ENCODE data around the gene SLC43A3.
"Not testable (repeated sequence)": the region's sequence is repeated elsewhere in the genome, so short reads cannot be mapped to it uniquely, and the experiment has no call there.

SLC43A3 gene

GRCh38 chr11:57405271-57405860 lies 21.6 kb downstream of the SLC43A3 start:
- Histone ChIP-seq H3K27ac (ENCODE audit: low read length) (no peak overlapping the region), H3K36me3 (ENCODE audit: control insufficient read depth in 2 of 2, insufficient read depth in 2 of 2, low read length in 2 of 2) (peaks cover 32 to 34% of the 10 kb centered on the region in 2 donors), H3K9me3 (ENCODE audit: control insufficient read depth in 2 of 2, low read length in 2 of 2) (no peaks in the 10 kb centered on the region)

DNA sequence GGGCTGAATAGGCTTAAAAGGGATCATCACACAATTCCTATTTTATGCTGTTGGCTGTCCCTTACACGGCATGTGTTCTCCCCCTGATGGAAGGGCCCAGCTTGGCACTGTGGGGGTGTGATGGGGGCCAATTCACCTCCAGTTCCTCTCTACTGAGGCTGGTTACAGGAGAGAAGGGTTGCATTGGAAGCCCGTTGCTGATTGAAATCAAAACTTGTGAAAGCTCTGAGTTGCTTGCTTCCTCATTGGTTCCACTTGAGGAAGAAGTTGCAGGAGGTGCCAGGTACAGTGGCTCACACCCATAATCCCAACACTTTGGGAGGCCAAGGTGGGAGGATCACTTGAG lies 23.1 kb downstream of the SLC43A3 start:
- Histone ChIP-seq H3K9ac (ENCODE audit: low read length in 2 of 2) (no peak overlapping the region), H3K9me3 (ENCODE audit: control insufficient read depth in 2 of 2, low read length in 2 of 2) (no peaks in the 10 kb centered on the region), H3K4me3 (ENCODE audit: low read length in 2 of 2) (no peak overlapping the region), H3K4me1 (ENCODE audit: control insufficient read depth, insufficient read depth, low read length) (no peaks in the 10 kb centered on the region), H3K27me3 (ENCODE audit: control insufficient read depth in 1 of 2, insufficient read depth in 2 of 2, low read length in 2 of 2) (peaks cover 0 to 3% of the 10 kb centered on the region in 2 donors), H3K36me3 (ENCODE audit: control insufficient read depth in 2 of 2, insufficient read depth in 2 of 2, low read length in 2 of 2) (peaks cover 19 to 21% of the 10 kb centered on the region in 2 donors), H3K27ac (ENCODE audit: low read length) (no peak overlapping the region)

More at GRCh38 chr11:57405271-57405860, 21.6 kb downstream of the SLC43A3 start:
- Histone ChIP-seq H3K9ac (ENCODE audit: low read length in 2 of 2) (no peak overlapping the region), H3K4me1 (ENCODE audit: control insufficient read depth, insufficient read depth, low read length) (no peaks in the 10 kb centered on the region), H3K4me3 (ENCODE audit: low read length in 2 of 2) (no peak overlapping the region), H3K27me3 (ENCODE audit: control insufficient read depth in 1 of 2, insufficient read depth in 2 of 2, low read length in 2 of 2) (peaks cover 0 to 3% of the 10 kb centered on the region in 2 donors)

GRCh38 chr11:57403003-57403801 lies 23.7 kb downstream of the SLC43A3 start:
- not testable (repeated sequence) for H3K27me3 ChIP-seq (ENCODE audit: control insufficient read depth in 1 of 2, insufficient read depth in 2 of 2, low read length in 2 of 2); H3K4me3 ChIP-seq (ENCODE audit: low read length in 2 of 2); H3K27ac ChIP-seq (ENCODE audit: low read length); H3K9ac ChIP-seq (ENCODE audit: low read length in 2 of 2); H3K4me1 ChIP-seq (ENCODE audit: control insufficient read depth, insufficient read depth, low read length); H3K9me3 ChIP-seq (ENCODE audit: control insufficient read depth in 2 of 2, low read length in 2 of 2)
- peaks cover 13 to 17% of the 10 kb centered on the region in 2 donors for H3K36me3 ChIP-seq (ENCODE audit: control insufficient read depth in 2 of 2, insufficient read depth in 2 of 2, low read length in 2 of 2)

- Histone ChIP-seq H3K9me3 (ENCODE audit: control insufficient read depth in 2 of 2, low read length in 2 of 2) (no peaks in the 10 kb centered on the region), H3K4me3 (ENCODE audit: low read length in 2 of 2) (no peak overlapping the region), H3K27ac (ENCODE audit: low read length) (no peak overlapping the region), H3K36me3 (ENCODE audit: control insufficient read depth in 2 of 2, insufficient read depth in 2 of 2, low read length in 2 of 2) (peaks cover 5 to 9% of the 10 kb centered on the region in 2 donors), H3K4me1 (ENCODE audit: control insufficient read depth, insufficient read depth, low read length) (no peaks in the 10 kb centered on the region), H3K27me3 (ENCODE audit: control insufficient read depth in 1 of 2, insufficient read depth in 2 of 2, low read length in 2 of 2) (peaks cover 0 to 7% of the 10 kb centered on the region in 2 donors), H3K9ac (ENCODE audit: low read length in 2 of 2) (no peak overlapping the region)
Measured at GRCh38 chr11:57402188-57403002, 24.5 kb downstream of the SLC43A3 start.

DNA sequence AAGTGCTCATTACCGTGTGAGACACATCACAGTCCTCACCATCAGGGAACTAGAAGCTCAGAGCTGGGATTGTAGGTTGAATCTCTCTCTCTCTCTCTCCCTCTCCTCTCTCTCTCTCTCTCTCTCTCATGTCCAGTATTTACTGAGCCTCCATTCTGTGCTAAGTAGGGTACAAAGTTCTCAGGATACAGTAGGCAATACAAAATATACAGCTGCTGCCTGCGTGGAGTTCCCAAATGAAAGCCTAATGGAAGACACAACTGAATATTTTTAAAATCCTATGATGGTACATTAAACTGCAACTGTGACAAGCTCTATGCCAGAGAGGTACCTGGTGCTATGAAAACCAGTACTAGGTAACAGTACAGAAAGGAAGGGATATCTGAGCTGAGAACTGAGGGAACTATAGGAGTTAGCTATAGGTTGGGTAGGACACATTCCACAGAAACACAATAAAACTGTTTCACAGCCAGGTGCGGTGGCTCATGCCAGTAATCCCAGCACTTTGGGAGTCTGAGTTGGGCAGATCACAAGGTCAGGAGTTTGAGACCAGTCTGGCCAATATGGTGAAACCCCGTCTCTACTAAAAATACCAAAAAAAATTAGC lies 26.8 kb downstream of the SLC43A3 start:
- Histone ChIP-seq H3K9me3 (ENCODE audit: control insufficient read depth in 2 of 2, low read length in 2 of 2) (peaks cover 0 to 2% of the 10 kb centered on the region in 2 donors), H3K27ac (ENCODE audit: low read length) (no peak overlapping the region), H3K9ac (ENCODE audit: low read length in 2 of 2) (no peak overlapping the region), H3K27me3 (ENCODE audit: control insufficient read depth in 1 of 2, insufficient read depth in 2 of 2, low read length in 2 of 2) (peaks cover 2 to 8% of the 10 kb centered on the region in 2 donors), H3K4me3 (ENCODE audit: low read length in 2 of 2) (no peak overlapping the region), H3K36me3 (ENCODE audit: control insufficient read depth in 2 of 2, insufficient read depth in 2 of 2, low read length in 2 of 2) (no peaks in the 10 kb centered on the region), H3K4me1 (ENCODE audit: control insufficient read depth, insufficient read depth, low read length) (no peaks in the 10 kb centered on the region)

DNA sequence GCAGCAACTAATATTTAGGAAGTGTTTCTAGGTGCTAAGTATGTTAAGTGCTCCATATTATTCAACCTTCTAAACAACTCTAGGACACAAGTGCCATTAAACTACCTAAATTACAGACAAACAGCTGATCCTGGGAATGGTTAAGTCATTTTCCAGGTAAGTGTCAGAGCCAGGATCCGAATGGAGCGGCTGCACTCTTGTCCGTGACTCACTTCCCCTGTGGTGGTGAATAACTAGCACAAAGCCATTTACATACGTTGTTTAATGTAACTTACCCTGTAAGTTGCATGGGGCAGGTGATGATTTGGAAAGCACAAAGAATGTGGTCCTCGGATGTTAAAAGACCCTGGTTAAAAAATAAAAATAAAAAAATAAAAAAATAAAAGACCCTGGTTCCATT lies 27.7 kb downstream of the SLC43A3 start:
- no peaks in the 10 kb centered on the region for H3K4me1 ChIP-seq (ENCODE audit: control insufficient read depth, insufficient read depth, low read length)
- H3K9me3 ChIP-seq (ENCODE audit: control insufficient read depth in 2 of 2, low read length in 2 of 2), result peaks cover 0 to 2% of the 10 kb centered on the region in 2 donors
- no peak overlapping the region for H3K9ac ChIP-seq (ENCODE audit: low read length in 2 of 2)
- H3K27me3 ChIP-seq (ENCODE audit: control insufficient read depth in 1 of 2, insufficient read depth in 2 of 2, low read length in 2 of 2), result peaks cover 2 to 8% of the 10 kb centered on the region in 2 donors
- H3K4me3 ChIP-seq (ENCODE audit: low read length in 2 of 2), result no peak overlapping the region
- H3K27ac ChIP-seq (ENCODE audit: low read length), result no peak overlapping the region
- H3K36me3 ChIP-seq (ENCODE audit: control insufficient read depth in 2 of 2, insufficient read depth in 2 of 2, low read length in 2 of 2), result no peaks in the 10 kb centered on the region

DNA sequence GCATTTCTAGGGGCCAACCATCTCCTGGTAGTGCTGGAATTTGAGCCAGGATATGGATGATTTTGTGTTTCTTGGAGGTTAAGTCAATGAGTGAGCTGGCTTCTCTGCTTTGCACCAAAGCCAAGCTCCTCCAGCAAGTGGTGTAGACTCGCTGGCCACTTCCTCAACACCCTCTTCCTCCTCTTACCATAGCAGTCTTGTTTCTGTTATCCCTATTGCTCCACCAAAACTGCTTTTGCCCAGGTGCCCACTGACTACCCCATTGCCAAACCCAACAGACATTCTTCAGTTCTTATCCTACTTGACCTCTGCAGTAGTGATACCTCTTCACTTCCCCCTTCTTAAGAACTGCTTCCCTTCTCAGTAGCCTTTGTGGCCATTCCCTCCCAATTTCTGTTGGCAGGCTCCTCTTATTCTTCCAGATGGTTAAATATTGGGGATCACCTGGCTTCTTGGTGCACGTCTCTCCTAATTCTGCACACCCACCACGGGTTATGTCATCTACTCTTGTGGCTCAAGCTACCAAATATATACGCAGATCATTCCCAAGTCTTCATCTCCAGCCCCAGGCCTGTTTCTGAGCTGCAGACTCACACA lies 29.4 kb downstream of the SLC43A3 start:
- H3K4me1 ChIP-seq (ENCODE audit: control insufficient read depth, insufficient read depth, low read length), result no peaks in the 10 kb centered on the region
- no peak overlapping the region for H3K27ac ChIP-seq (ENCODE audit: low read length)
- no peak overlapping the region for H3K4me3 ChIP-seq (ENCODE audit: low read length in 2 of 2)
- no peak overlapping the region for H3K9ac ChIP-seq (ENCODE audit: low read length in 2 of 2)
- no peaks in the 10 kb centered on the region for H3K36me3 ChIP-seq (ENCODE audit: control insufficient read depth in 2 of 2, insufficient read depth in 2 of 2, low read length in 2 of 2)
- H3K9me3 ChIP-seq (ENCODE audit: control insufficient read depth in 2 of 2, low read length in 2 of 2), result peaks cover 0 to 2% of the 10 kb centered on the region in 2 donors
- peaks cover 2 to 8% of the 10 kb centered on the region in 2 donors for H3K27me3 ChIP-seq (ENCODE audit: control insufficient read depth in 1 of 2, insufficient read depth in 2 of 2, low read length in 2 of 2)

DNA sequence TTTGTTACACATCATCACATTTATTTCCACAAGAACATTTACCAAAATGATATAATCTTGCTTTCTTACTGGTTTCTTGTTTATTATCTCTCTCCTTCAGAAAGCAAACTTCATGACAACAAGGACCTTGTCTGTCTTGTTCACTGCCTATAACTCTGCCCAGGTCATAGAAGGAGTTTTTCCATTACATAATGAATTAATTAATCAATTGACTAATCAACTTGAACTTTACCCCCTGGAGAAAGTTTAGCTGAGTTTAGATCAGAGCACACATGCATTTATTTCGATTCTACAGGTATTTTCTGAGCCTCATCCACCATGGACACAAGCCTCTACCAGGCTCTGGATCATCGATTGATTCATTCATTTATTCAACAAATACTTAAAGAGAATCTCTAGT lies 30.2 kb downstream of the SLC43A3 start:
- H3K36me3 ChIP-seq (ENCODE audit: control insufficient read depth in 2 of 2, insufficient read depth in 2 of 2, low read length in 2 of 2), result no peaks in the 10 kb centered on the region
- no peak overlapping the region for H3K9ac ChIP-seq (ENCODE audit: low read length in 2 of 2)
- H3K27me3 ChIP-seq (ENCODE audit: control insufficient read depth in 1 of 2, insufficient read depth in 2 of 2, low read length in 2 of 2), result peaks cover 2 to 11% of the 10 kb centered on the region in 2 donors
- no peak overlapping the region for H3K4me3 ChIP-seq (ENCODE audit: low read length in 2 of 2)
- no peaks in the 10 kb centered on the region for H3K4me1 ChIP-seq (ENCODE audit: control insufficient read depth, insufficient read depth, low read length)
- H3K9me3 ChIP-seq (ENCODE audit: control insufficient read depth in 2 of 2, low read length in 2 of 2), result peaks cover 0 to 2% of the 10 kb centered on the region in 2 donors
- H3K27ac ChIP-seq (ENCODE audit: low read length), result no peak overlapping the region

- no peak overlapping the region for H3K9ac ChIP-seq (ENCODE audit: low read length in 2 of 2)
- H3K4me3 ChIP-seq (ENCODE audit: low read length in 2 of 2), result no peak overlapping the region
- no peaks in the 10 kb centered on the region for H3K36me3 ChIP-seq (ENCODE audit: control insufficient read depth in 2 of 2, insufficient read depth in 2 of 2, low read length in 2 of 2)
- peaks cover 2 to 11% of the 10 kb centered on the region in 2 donors for H3K27me3 ChIP-seq (ENCODE audit: control insufficient read depth in 1 of 2, insufficient read depth in 2 of 2, low read length in 2 of 2)
- no peak overlapping the region for H3K27ac ChIP-seq (ENCODE audit: low read length)
- H3K4me1 ChIP-seq (ENCODE audit: control insufficient read depth, insufficient read depth, low read length), result no peaks in the 10 kb centered on the region
- H3K9me3 ChIP-seq (ENCODE audit: control insufficient read depth in 2 of 2, low read length in 2 of 2), result peaks cover 0 to 2% of the 10 kb centered on the region in 2 donors
Measured at GRCh38 chr11:57395905-57396623, 30.9 kb downstream of the SLC43A3 start.

All from stomach smooth muscle (tissue), 2 donors.